HepG2 (cell line): Measurements from ENCODE around the gene KSR1. TPM values are rescaled to one million over a fixed set of nuclear protein-coding genes. Genes with fewer than 3 reads are reported as not detected.
A peak's percentile ranks its signal among the peaks of the same experiment; 100 is the strongest.

ENCODE experiments used
- HCFC1 ChIP-seq: fragments of 150-350 bp; IDR thresholded peaks from 2 replicates; pipeline ENCODE4 v1.6.1; 2014; ENCODE audit warnings: low read depth, low read length
- HIVEP1 ChIP-seq: sonication (generic); formaldehyde crosslinking; IDR thresholded peaks from 2 replicates; pipeline ENCODE4 v1.4.0; 2020; ENCODE audit warnings: mild to moderate bottlenecking, missing genetic modification reagents
- PBX3 ChIP-seq: sonication (generic); formaldehyde crosslinking; IDR thresholded peaks from 2 replicates; pipeline ENCODE4 v1.8.1; 2023; ENCODE audit warnings: missing genetic modification reagents, inconsistent platforms, borderline replicate concordance
- PRDM4 ChIP-seq: sonication (generic); formaldehyde crosslinking; IDR thresholded peaks from 2 replicates; pipeline ENCODE4 v1.9.0; 2021; ENCODE audit warnings: missing genetic modification reagents, borderline replicate concordance
- RAD21 ChIP-seq: fragments of 450-650 bp; formaldehyde crosslinking; IDR thresholded peaks from 2 replicates; pipeline ENCODE4 v1.5.0; 2020; ENCODE audit warnings: mild to moderate bottlenecking
- RORA ChIP-seq: sonication (generic); formaldehyde crosslinking; IDR thresholded peaks from 2 replicates; pipeline ENCODE4 v1.5.0; 2020; ENCODE audit warnings: mild to moderate bottlenecking, missing genetic modification reagents, moderate library complexity
- SP4 ChIP-seq: sonication (generic); formaldehyde crosslinking; IDR thresholded peaks from 2 replicates; pipeline ENCODE4 v1.8.1; 2023; ENCODE audit warnings: mild to moderate bottlenecking, missing genetic modification reagents
- THRA ChIP-seq: sonication (generic); formaldehyde crosslinking; IDR thresholded peaks from 2 replicates; pipeline ENCODE4 v1.4.0; 2020; ENCODE audit warnings: missing genetic modification reagents, borderline replicate concordance
- ZNF20 ChIP-seq: sonication (generic); formaldehyde crosslinking; IDR thresholded peaks from 2 replicates; pipeline ENCODE4 v1.4.0; 2020; ENCODE audit warnings: mild to moderate bottlenecking, moderate library complexity, missing genetic modification reagents
- ZNF317 ChIP-seq: sonication (generic); formaldehyde crosslinking; IDR thresholded peaks from 2 replicates; pipeline ENCODE4 v1.5.0; 2020; ENCODE audit warnings: mild to moderate bottlenecking, missing genetic modification reagents
- ZNF546 ChIP-seq: sonication (generic); formaldehyde crosslinking; conservative IDR thresholded peaks from 2 replicates; pipeline ENCODE4 v1.8.1; 2023; ENCODE audit warnings: mild to moderate bottlenecking, missing genetic modification reagents
- ZNF569 ChIP-seq: sonication (generic); formaldehyde crosslinking; IDR thresholded peaks from 2 replicates; pipeline ENCODE4 v1.5.0; 2020; ENCODE audit warnings: mild to moderate bottlenecking, missing genetic modification reagents, moderate library complexity, borderline replicate concordance
- ZNF598 ChIP-seq: sonication (generic); formaldehyde crosslinking; IDR thresholded peaks from 2 replicates; pipeline ENCODE4 v1.5.1; 2020; ENCODE audit warnings: mild to moderate bottlenecking, missing genetic modification reagents, borderline replicate concordance
- ZNF619 ChIP-seq: sonication (generic); formaldehyde crosslinking; IDR thresholded peaks from 2 replicates; pipeline ENCODE4 v1.4.0; 2020; ENCODE audit warnings: mild to moderate bottlenecking, missing genetic modification reagents
- ZNF746 ChIP-seq: sonication (generic); formaldehyde crosslinking; IDR thresholded peaks from 2 replicates; pipeline ENCODE4 v1.8.0; 2022; ENCODE audit warnings: mild to moderate bottlenecking, missing genetic modification reagents
- ZNF883 ChIP-seq: sonication (generic); formaldehyde crosslinking; IDR thresholded peaks from 2 replicates; pipeline ENCODE4 v1.5.1; 2020; ENCODE audit warnings: mild to moderate bottlenecking, missing genetic modification reagents; ENCODE audit errors: not compliant biosample characterization
- ZSCAN12 ChIP-seq: sonication (generic); formaldehyde crosslinking; IDR thresholded peaks from 2 replicates; pipeline ENCODE4 v1.9.0; 2021; ENCODE audit warnings: mild to moderate bottlenecking, missing genetic modification reagents
- polyA plus RNA-seq, 8 experiments: library from polyadenylated mRNA; depleted of rRNA in 3 of 8; stranded (reverse) in 7 of 8; unstranded in 1 of 8; fragments of >200 nt; fragmentation: Illumina TruSeq in 4 of 8; extraction: Trizol in 4 of 8; gene quantifications; 2 replicates each; pipeline versions ENCODE4 v1.2.1 to v1.2.3, GENCODE V29; 2011 to 2016; ENCODE audit warnings: low read depth in 4 of 8, missing spikeins in 1 of 8, mixed read lengths in 1 of 8; ENCODE audit not compliant: insufficient read depth in 1 of 8
- total RNA-seq, 5 experiments: library from RNA; depleted of rRNA; stranded (reverse); fragments of >200 nt; fragmentation: Illumina TruSeq; extraction: Trizol; gene quantifications; 2 replicates each; pipeline ENCODE4 v1.2.3, GENCODE V29; 2016; ENCODE audit warnings: low read depth in 1 of 5
- TF ChIP-seq, protein P1 (sequence below): sonication (generic); formaldehyde crosslinking; IDR thresholded peaks from 2 replicates; pipeline ENCODE4 v1.5.1; 2020; ENCODE audit warnings: mild to moderate bottlenecking, missing genetic modification reagents
- TF ChIP-seq, protein P2 (sequence below), 2 experiments: sonication (generic) in 1 of 2; formaldehyde crosslinking in 1 of 2; IDR thresholded peaks; 2 replicates each; pipeline versions ENCODE4 v1.4.0 to v1.6.1; 2018 to 2020; ENCODE audit warnings: missing genetic modification reagents in 2 of 2, borderline replicate concordance in 1 of 2, low read depth in 1 of 2, mild to moderate bottlenecking in 1 of 2, missing biosample characterization in 1 of 2

Gene KSR1
- total and polyA plus RNA-seq, 2 of the 13 experiments (the other 11 are each of a cell fraction or from before 2014, with no cell fraction given) = 10.1 to 16.6 TPM

GRCh38 chr17:27558842-27559505 is 102.7 kb downstream of the KSR1 start (continued):
- TF ChIP-seq PRDM4 = no peak
- TF ChIP-seq THRA = no peak
- no peak for TF ChIP-seq RAD21 (CRISPR knock-in tag)
- no peak for TF ChIP-seq HCFC1
- TF ChIP-seq SP4 (CRISPR knock-in tag) = no peak
- TF ChIP-seq HIVEP1 (CRISPR knock-in tag) = no peak
- no peak for TF ChIP-seq ZNF598 (CRISPR knock-in tag)
- no peak for TF ChIP-seq PBX3 (CRISPR knock-in tag)
- no peak for TF ChIP-seq ZNF619 (CRISPR knock-in tag)
- TF ChIP-seq RORA (CRISPR knock-in tag) = no peak
- TF ChIP-seq ZSCAN12 (CRISPR knock-in tag) = no peak
- 0 out of 2 replicates have a peak, but pooled peaks have one; percentile 27 for TF ChIP-seq ZNF317 (CRISPR knock-in tag)
- no peak for TF ChIP-seq ZNF883 (CRISPR knock-in tag)
- no peak for TF ChIP-seq ZNF20 (CRISPR knock-in tag)
- TF ChIP-seq, protein P1, sequence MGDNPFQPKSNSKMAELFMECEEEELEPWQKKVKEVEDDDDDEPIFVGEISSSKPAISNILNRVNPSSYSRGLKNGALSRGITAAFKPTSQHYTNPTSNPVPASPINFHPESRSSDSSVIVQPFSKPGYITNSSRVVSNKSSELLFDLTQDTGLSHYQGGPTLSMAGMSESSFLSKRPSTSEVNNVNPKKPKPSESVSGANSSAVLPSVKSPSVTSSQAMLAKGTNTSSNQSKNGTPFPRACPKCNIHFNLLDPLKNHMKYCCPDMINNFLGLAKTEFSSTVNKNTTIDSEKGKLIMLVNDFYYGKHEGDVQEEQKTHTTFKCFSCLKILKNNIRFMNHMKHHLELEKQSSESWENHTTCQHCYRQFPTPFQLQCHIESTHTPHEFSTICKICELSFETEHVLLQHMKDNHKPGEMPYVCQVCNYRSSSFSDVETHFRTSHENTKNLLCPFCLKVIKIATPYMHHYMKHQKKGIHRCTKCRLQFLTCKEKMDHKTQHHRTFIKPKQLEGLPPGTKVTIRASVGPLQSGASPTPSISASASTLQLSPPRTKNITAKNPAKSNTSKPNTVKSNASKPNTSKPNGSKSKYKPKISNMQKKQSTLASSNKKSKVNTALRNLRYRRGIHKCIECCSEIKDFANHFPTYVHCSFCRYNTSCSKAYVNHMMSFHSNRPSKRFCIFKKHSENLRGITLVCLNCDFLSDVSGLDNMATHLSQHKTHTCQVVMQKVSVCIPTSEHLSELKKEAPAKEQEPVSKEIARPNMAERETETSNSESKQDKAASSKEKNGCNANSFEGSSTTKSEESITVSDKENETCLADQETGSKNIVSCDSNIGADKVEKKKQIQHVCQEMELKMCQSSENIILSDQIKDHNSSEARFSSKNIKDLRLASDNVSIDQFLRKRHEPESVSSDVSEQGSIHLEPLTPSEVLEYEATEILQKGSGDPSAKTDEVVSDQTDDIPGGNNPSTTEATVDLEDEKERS (CRISPR knock-in tag) = no peak
- TF ChIP-seq ZNF746 (CRISPR knock-in tag) = no peak
- TF ChIP-seq, protein P2, sequence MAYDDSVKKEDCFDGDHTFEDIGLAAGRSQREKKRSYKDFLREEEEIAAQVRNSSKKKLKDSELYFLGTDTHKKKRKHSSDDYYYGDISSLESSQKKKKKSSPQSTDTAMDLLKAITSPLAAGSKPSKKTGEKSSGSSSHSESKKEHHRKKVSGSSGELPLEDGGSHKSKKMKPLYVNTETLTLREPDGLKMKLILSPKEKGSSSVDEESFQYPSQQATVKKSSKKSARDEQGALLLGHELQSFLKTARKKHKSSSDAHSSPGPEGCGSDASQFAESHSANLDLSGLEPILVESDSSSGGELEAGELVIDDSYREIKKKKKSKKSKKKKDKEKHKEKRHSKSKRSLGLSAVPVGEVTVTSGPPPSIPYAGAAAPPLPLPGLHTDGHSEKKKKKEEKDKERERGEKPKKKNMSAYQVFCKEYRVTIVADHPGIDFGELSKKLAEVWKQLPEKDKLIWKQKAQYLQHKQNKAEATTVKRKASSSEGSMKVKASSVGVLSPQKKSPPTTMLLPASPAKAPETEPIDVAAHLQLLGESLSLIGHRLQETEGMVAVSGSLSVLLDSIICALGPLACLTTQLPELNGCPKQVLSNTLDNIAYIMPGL (CRISPR knock-in tag; IDR thresholded peaks at IDR 0.05; ENCODE audit: borderline replicate concordance in 1 of 2, low read depth in 1 of 2) = 0 out of 4 replicates have a peak, but pooled peaks of 1 of the 2 experiments have one; percentile 12
- TF ChIP-seq ZNF546 (CRISPR knock-in tag) = no peak
- no peak for TF ChIP-seq ZNF569 (CRISPR knock-in tag)
